H1 (cell line): ENCODE measurements around the gene MICALL2. TPM values are rescaled to one million over a fixed set of nuclear protein-coding genes. Genes with fewer than 3 reads are reported as not detected.

ENCODE experiments used
- BACH1 ChIP-seq: IDR thresholded peaks from 2 replicates; pipeline ENCODE4 v1.6.1; 2012; ENCODE audit warnings: low read length, improper control_type of control experiment
- EP300 ChIP-seq, 2 experiments: IDR thresholded peaks; 1 replicate in 1 of 2; 2 replicates in 1 of 2; pipeline ENCODE4 v1.6.1; 2011 to 2012; ENCODE audit warnings: low read depth in 2 of 2, low read length in 2 of 2, mild to moderate bottlenecking in 2 of 2, borderline replicate concordance in 1 of 2, inconsistent platforms in 1 of 2, moderate library complexity in 1 of 2
- KDM4A ChIP-seq: IDR thresholded peaks from one replicate; pipeline ENCODE4 v1.7.1; 2012; ENCODE audit warnings: low read depth, mild to moderate bottlenecking, moderate library complexity, low read length, inconsistent platforms; ENCODE audit not compliant: severe bottlenecking
- POU5F1 ChIP-seq: IDR thresholded peaks from 2 replicates; pipeline ENCODE4 v1.6.1; 2011; ENCODE audit warnings: low read depth, mild to moderate bottlenecking, low read length, moderate library complexity
- RNF2 ChIP-seq: fragments of 200-900, 300-1000 bp; sonication (generic); IDR thresholded peaks from 2 replicates; pipeline ENCODE4 v1.7.1; 2016; ENCODE audit warnings: borderline replicate concordance, low read depth, mild to moderate bottlenecking, antibody characterized with exemption, low read length; ENCODE audit not compliant: poor library complexity, severe bottlenecking; ENCODE audit errors: missing control alignments
- SIRT6 ChIP-seq: IDR thresholded peaks from one replicate; pipeline ENCODE4 v1.7.1; 2012; ENCODE audit warnings: low read length, inconsistent platforms
- YY1 ChIP-seq: IDR thresholded peaks from 2 replicates; pipeline ENCODE4 v1.6.1; 2011; ENCODE audit warnings: low read depth, mild to moderate bottlenecking, low read length
- polyA plus RNA-seq, 7 experiments: library from polyadenylated mRNA; depleted of rRNA in 3 of 7; stranded (reverse) in 5 of 7; unstranded in 2 of 7; fragments of >200 nt in 5 of 7; fragments of 200-250 nt in 2 of 7; gene quantifications; 1 replicate in 5 of 7; 2 replicates in 1 of 7; 4 replicates in 1 of 7; pipeline versions ENCODE4 v1.2.1 to v1.2.3, GENCODE V29; 2011 to 2013; ENCODE audit warnings: missing spikeins in 2 of 7, mixed read lengths in 2 of 7
- total RNA-seq: library from RNA; stranded (reverse); fragmentation: NEBNext Ultra II Directional; extraction: Animal tissue kit (Norgen Biotek cat#: 25700); gene quantifications from 2 replicates; pipeline ENCODE4 v1.2.1, GENCODE V29; 2021

Gene MICALL2
- total and polyA plus RNA-seq, 2 of the 8 experiments (the other 6 are each of a cell fraction or from before 2014, with no cell fraction given), result 5.3 to 8.5 TPM

DNA sequence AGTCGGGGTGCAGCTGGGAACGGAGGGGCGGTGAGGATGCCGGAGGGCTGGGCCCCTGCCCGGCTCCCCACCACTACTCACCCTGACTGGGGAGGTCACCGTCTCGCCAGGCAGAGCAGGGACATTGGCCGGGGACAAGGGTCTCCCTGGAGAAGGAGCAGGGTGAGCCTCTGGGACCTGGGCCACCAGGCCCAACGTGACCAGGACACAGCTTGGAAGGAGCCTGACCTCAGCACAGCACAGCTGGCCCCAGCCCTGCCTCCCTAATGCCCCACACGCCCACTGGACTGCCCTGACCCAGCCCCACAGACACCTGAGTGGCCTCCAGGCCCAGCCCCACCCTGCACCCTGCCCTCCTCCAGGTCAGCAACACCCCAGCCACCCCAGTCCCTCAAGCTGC, 21.1 kb downstream of the MICALL2 start (continued):
- TF ChIP-seq YY1, result no peak
- no peak for TF ChIP-seq POU5F1
- TF ChIP-seq KDM4A, result no peak
- TF ChIP-seq RNF2, result no peak
- TF ChIP-seq EP300 (IDR thresholded peaks at IDR 0.05; ENCODE audit: borderline replicate concordance in 1 of 2, low read depth in 2 of 2, low read length in 2 of 2), result no peak
- TF ChIP-seq SIRT6, result no peak
- TF ChIP-seq BACH1, result no peak
